ENCODE results near the gene SYT5.

DNA sequence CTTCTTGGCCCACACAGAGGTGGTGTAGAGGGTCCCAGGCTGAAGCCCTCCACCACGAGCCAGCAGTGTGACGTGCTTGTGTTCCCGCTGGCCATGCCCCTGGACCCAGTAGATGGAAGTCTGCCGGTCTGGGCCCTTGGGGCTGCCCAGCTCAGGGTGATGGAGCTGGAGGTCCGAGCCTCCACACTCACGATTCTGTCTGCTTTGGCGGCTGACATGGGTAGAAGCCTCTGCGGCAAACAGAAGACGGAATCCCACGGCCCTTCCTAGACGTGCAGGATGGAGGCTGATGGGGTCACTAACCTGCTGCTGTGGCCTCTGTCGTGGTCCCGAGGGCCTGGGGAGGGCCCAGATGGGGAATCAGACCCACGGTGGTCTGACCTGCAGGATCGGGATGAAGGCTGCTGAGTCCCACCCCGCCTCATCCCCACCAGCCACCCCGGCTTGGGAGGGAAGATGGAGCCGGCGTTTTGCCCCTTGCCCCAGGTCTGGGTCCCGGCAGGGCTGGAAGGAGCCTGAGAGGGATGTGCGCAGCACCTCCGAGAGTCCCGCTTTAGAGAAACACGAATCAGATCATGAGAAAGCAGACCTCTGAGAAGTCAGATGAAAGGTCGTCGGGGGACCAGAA is 44.1 kb upstream of the SYT5 start:
- TF ChIP-seq CTCF (IDR thresholded peaks at IDR 0.05 in 2 of 3, conservative IDR thresholded peaks at IDR 0.05 in 1 of 3; ENCODE audit: insufficient read depth in 2 of 3, low read depth in 1 of 3, low read length in 3 of 3) = no peak
- no peak for TF ChIP-seq REST (IDR thresholded peaks at IDR 0.05; ENCODE audit: borderline replicate concordance)
- TF ChIP-seq REST (CRISPR knock-in tag; IDR thresholded peaks at IDR 0.05; ENCODE audit: low read depth) = no peak
- no peak for TF ChIP-seq RAD21 (CRISPR knock-in tag; conservative IDR thresholded peaks at IDR 0.05 in 1 of 2, IDR thresholded peaks at IDR 0.05 in 1 of 2)
- no peak for TF ChIP-seq EP300 (IDR thresholded peaks at IDR 0.05; ENCODE audit: low read length)
- no peak for TF ChIP-seq USF2 (CRISPR knock-in tag; IDR thresholded peaks at IDR 0.05)
- TF ChIP-seq MBD2 (IDR thresholded peaks at IDR 0.05; ENCODE audit: borderline replicate concordance, low read depth) = no peak
- TF ChIP-seq E2F5 (CRISPR knock-in tag; IDR thresholded peaks at IDR 0.05) = no peak
- no peak for TF ChIP-seq SRF (CRISPR knock-in tag; IDR thresholded peaks at IDR 0.05)
